Esophagus squamous epithelium (tissue), 5 donors: ENCODE measurements around the gene XIAP. TPM values are rescaled to one million over a fixed set of nuclear protein-coding genes. Genes with fewer than 3 reads are reported as not detected.
"Not testable (repeated sequence)": the region's sequence is repeated elsewhere in the genome, so short reads cannot be mapped to it uniquely, and the experiment has no call there.

Experiments used
- DNase-seq: peaks from one replicate; lab custom pipeline; 2025; lab: John Stamatoyannopoulos, UW
- H3K27ac ChIP-seq, 4 donors: fragments of 200-600 bp; sonication (generic); one replicate each; pipeline ENCODE4 v1.5.1; 2016 to 2019; ENCODE audit warnings: mild to moderate bottlenecking in 1 of 4
- H3K27me3 ChIP-seq, 4 donors: fragments of 200-600 bp; sonication (generic); 1 replicate in 3 of 4; 2 replicates in 1 of 4; pipeline versions ENCODE4 v1.5.1 to v1.6.0; 2017 to 2021; ENCODE audit warnings: antibody characterized with exemption in 1 of 4
- H3K36me3 ChIP-seq, 3 donors: fragments of 200-600 bp; sonication (generic); one replicate each; pipeline ENCODE4 v1.5.1; 2016 to 2019
- H3K4me1 ChIP-seq, 3 donors: fragments of 200-600 bp; sonication (generic); one replicate each; pipeline ENCODE4 v1.5.1; 2017 to 2019
- H3K4me3 ChIP-seq, 4 donors: fragments of 200-600 bp; sonication (generic); 1 replicate in 3 of 4; 2 replicates in 1 of 4; pipeline ENCODE4 v1.5.1; 2016 to 2019; ENCODE audit warnings: mild to moderate bottlenecking in 2 of 4, moderate library complexity in 1 of 4
- H3K9me3 ChIP-seq, 3 donors: fragments of 200-600 bp; sonication (generic); one replicate each; pipeline ENCODE4 v1.5.1; 2016 to 2019
- CTCF ChIP-seq, 6 experiments: fragments of 450-650 bp in 4 of 6; fragments of 200-600 bp in 2 of 6; sonication (generic) in 2 of 6; IDR thresholded peaks; one replicate each; pipeline ENCODE4 v1.5.1; 2016 to 2019; ENCODE audit warnings: antibody characterized with exemption in 6 of 6, mild to moderate bottlenecking in 4 of 6, moderate library complexity in 4 of 6
- POLR2A ChIP-seq, 4 donors: fragments of 450-650 bp; IDR thresholded peaks; one replicate each; pipeline ENCODE4 v1.6.1; 2017; ENCODE audit warnings: antibody characterized with exemption in 4 of 4, mild to moderate bottlenecking in 4 of 4, moderate library complexity in 3 of 4
- WGBS, 2 donors: methylation state at CpG; one replicate each; pipeline ENCODE4 v1.1.5; 2018; 5-methylcytosine and 5-hydroxymethylcytosine counted together
- intact Hi-C: fragments of 100-400 bp; cut with DNase I; formaldehyde crosslinking; loops from one replicate; pipeline ENCODE4 v1.15.0; 2022
- total RNA-seq, 4 donors: library from RNA; depleted of rRNA; stranded (reverse); fragments of >200 nt; gene quantifications; one replicate each; pipeline ENCODE4 v1.1.0, GENCODE V29; 2016
- donor health status: DM: yes; HTN: yes; CAD: no.

XIAP gene
- total RNA-seq, 4 donors from 2014 or later, result 20.0 to 38.5 (median 30.8) TPM

GRCh38 chrX:123846577-123847038 lies 13.2 kb upstream of the XIAP start:
- no peaks in the 10 kb centered on the region for H3K4me1 ChIP-seq
- no peak for DNase-seq
- no peaks in the 10 kb centered on the region for H3K27me3 ChIP-seq
- no peak overlapping the region for H3K27ac ChIP-seq
- H3K4me3 ChIP-seq, result no peak overlapping the region
- no peaks in the 10 kb centered on the region for H3K9me3 ChIP-seq
- intact Hi-C loops, result no loop called here
- 94% methylated on average over 7 of the region's 7 CpGs; no CpG with 5 or more reads in 1 of the 2 donors for WGBS, 2 donors
- H3K36me3 ChIP-seq, result no peaks in the 10 kb centered on the region
- TF ChIP-seq POLR2A (IDR thresholded peaks at IDR 0.05) (no peak), CTCF (IDR thresholded peaks at IDR 0.05) (no peak)

GRCh38 chrX:123847056-123847455 lies 12.8 kb upstream of the XIAP start:
- Histone ChIP-seq H3K36me3 (no peaks in the 10 kb centered on the region), H3K27me3 (no peaks in the 10 kb centered on the region), H3K4me1 (no peaks in the 10 kb centered on the region), H3K9me3 (no peaks in the 10 kb centered on the region), H3K27ac (no peak overlapping the region), H3K4me3 (no peak overlapping the region)
- 50 to 86% methylated on average over 1 to 2 of the region's 2 CpGs for WGBS, 2 donors
- intact Hi-C loops, result no loop called here
- DNase-seq, result no peak
- TF ChIP-seq POLR2A (IDR thresholded peaks at IDR 0.05) (no peak), CTCF (IDR thresholded peaks at IDR 0.05) (no peak)

- WGBS, 2 donors, result 73 to 78% methylated on average over 3 to 9 of the region's 12 CpGs
- DNase-seq, result no peak
- TF ChIP-seq POLR2A (IDR thresholded peaks at IDR 0.05) (no peak), CTCF (IDR thresholded peaks at IDR 0.05) (no peak)
Observed at GRCh38 chrX:123849096-123849495, 10.8 kb upstream of the XIAP start.

GRCh38 chrX:123849906-123850305 lies 9.9 kb upstream of the XIAP start:
- H3K36me3 ChIP-seq, H3K4me3 ChIP-seq, H3K4me1 ChIP-seq, H3K9me3 ChIP-seq, H3K27me3 ChIP-seq, DNase-seq, intact Hi-C loops: not testable (repeated sequence)
- WGBS, 2 donors, result 46 to 79% methylated on average over 9 of the region's 9 CpGs
- peak overlapping the region in 1 of 4 donors; percentile 39 for H3K27ac ChIP-seq

More at GRCh38 chrX:123849096-123849495, 10.8 kb upstream of the XIAP start:
- H3K4me3 ChIP-seq, result no peak overlapping the region
- H3K9me3 ChIP-seq, result no peaks in the 10 kb centered on the region
- H3K27me3 ChIP-seq, result no peaks in the 10 kb centered on the region
- intact Hi-C loops, result no loop called here
- H3K36me3 ChIP-seq, result no peaks in the 10 kb centered on the region
- H3K4me1 ChIP-seq, result no peaks in the 10 kb centered on the region
- no peak overlapping the region for H3K27ac ChIP-seq

GRCh38 chrX:123851079-123851478 lies 8.8 kb upstream of the XIAP start:
- Histone ChIP-seq H3K9me3 (no peaks in the 10 kb centered on the region), H3K27ac (no peak overlapping the region), H3K27me3 (no peaks in the 10 kb centered on the region), H3K4me3 (no peak overlapping the region), H3K36me3 (no peaks in the 10 kb centered on the region), H3K4me1 (no peaks in the 10 kb centered on the region)
- DNase-seq, result no peak
- intact Hi-C loops, result no loop called here
- 67 to 83% methylated on average over 1 of the region's 1 CpG for WGBS, 2 donors
- TF ChIP-seq POLR2A (IDR thresholded peaks at IDR 0.05), result no peak
- TF ChIP-seq CTCF (IDR thresholded peaks at IDR 0.05), result no peak

GRCh38 chrX:123854329-123854728 lies 5.5 kb upstream of the XIAP start:
- Histone ChIP-seq H3K9me3 (no peaks in the 10 kb centered on the region), H3K36me3 (no peaks in the 10 kb centered on the region), H3K27ac (no peak overlapping the region), H3K4me3 (no peak overlapping the region), H3K27me3 (no peaks in the 10 kb centered on the region), H3K4me1 (peaks cover 0 to 10% (median 0%) of the 10 kb centered on the region in 3 donors)
- TF ChIP-seq CTCF (IDR thresholded peaks at IDR 0.05), result no peak
- TF ChIP-seq POLR2A (IDR thresholded peaks at IDR 0.05), result no peak
- DNase-seq, result no peak
- intact Hi-C loops, result no loop called here
- WGBS, 2 donors, result 42 to 58% methylated on average over 2 of the region's 2 CpGs
